HG03280 (cell line): ENCODE data around the gene PRDM16.

Experiments
- ATAC-seq: cut with Tn5 transposase; IDR thresholded peaks from one replicate; pipeline ENCODE4 v1.9.1; 2021; ENCODE audit warnings: mild to moderate bottlenecking, moderate library complexity; ENCODE audit not compliant: unreplicated experiment

The PRDM16 gene

GRCh38 chr1:3099861-3100260 is 30.9 kb downstream of the PRDM16 start:
- ATAC-seq: no peak

- ATAC-seq: no peak
Observed at GRCh38 chr1:3101124-3101939, 32.3 kb downstream of the PRDM16 start.

- no peak for ATAC-seq
Observed at GRCh38 chr1:3102641-3103040, 33.6 kb downstream of the PRDM16 start.

- ATAC-seq: no peak
Observed at GRCh38 chr1:3103967-3104677, 35.1 kb downstream of the PRDM16 start.

GRCh38 chr1:3105167-3105863 is 36.3 kb downstream of the PRDM16 start:
- ATAC-seq: no peak

- no peak for ATAC-seq
Observed at GRCh38 chr1:3106216-3106615, 37.2 kb downstream of the PRDM16 start.

- ATAC-seq: no peak
Observed at GRCh38 chr1:3107201-3107600, 38.2 kb downstream of the PRDM16 start.

- no peak for ATAC-seq
Observed at GRCh38 chr1:3109355-3109754, 40.4 kb downstream of the PRDM16 start.

GRCh38 chr1:3111348-3112021 is 42.5 kb downstream of the PRDM16 start:
- no peak for ATAC-seq

- no peak for ATAC-seq
Observed at GRCh38 chr1:3112526-3112925, 43.5 kb downstream of the PRDM16 start.

GRCh38 chr1:3113047-3113740 is 44.2 kb downstream of the PRDM16 start:
- no peak for ATAC-seq

GRCh38 chr1:3113741-3114056 is 44.7 kb downstream of the PRDM16 start:
- no peak for ATAC-seq

- ATAC-seq: no peak
Observed at GRCh38 chr1:3114131-3114744, 45.2 kb downstream of the PRDM16 start.

- ATAC-seq: no peak
Observed at GRCh38 chr1:3114846-3115245, 45.8 kb downstream of the PRDM16 start.

- no peak for ATAC-seq
Observed at GRCh38 chr1:3115275-3116149, 46.5 kb downstream of the PRDM16 start.

- ATAC-seq: no peak
Observed at GRCh38 chr1:3116150-3116510, 47.1 kb downstream of the PRDM16 start.

GRCh38 chr1:3116560-3116959 is 47.6 kb downstream of the PRDM16 start:
- no peak for ATAC-seq

GRCh38 chr1:3117879-3118278 is 48.9 kb downstream of the PRDM16 start:
- ATAC-seq: no peak

GRCh38 chr1:3119061-3119460 is 50.1 kb downstream of the PRDM16 start:
- ATAC-seq: no peak
